GM23338 (cell line): ENCODE results near the gene COL9A3.

Source experiments
- CREB1 ChIP-seq: fragments of 250-450 bp; sonication (Bioruptor Pico); IDR thresholded peaks from 2 replicates; pipeline ENCODE4 v1.5.0; 2020; ENCODE audit warnings: low read depth, mild to moderate bottlenecking, moderate library complexity
- EZH2 ChIP-seq: fragments of 200-600 bp; sonication (generic); IDR thresholded peaks from one replicate; pipeline ENCODE4 v1.8.0; 2017; ENCODE audit warnings: antibody characterized with exemption, mild to moderate bottlenecking, low read depth; ENCODE audit not compliant: unreplicated experiment
- EZH2phosphoT487 ChIP-seq: fragments of 200-600 bp; sonication (generic); IDR thresholded peaks from one replicate; pipeline ENCODE4 v1.8.1; 2018; ENCODE audit warnings: antibody characterized with exemption; ENCODE audit not compliant: unreplicated experiment
- JUNB ChIP-seq: IDR thresholded peaks from one replicate; pipeline ENCODE4 v1.6.1; 2016; ENCODE audit warnings: antibody characterized with exemption; ENCODE audit not compliant: unreplicated experiment
- POLR2AphosphoS5 ChIP-seq: IDR thresholded peaks from 2 replicates; pipeline ENCODE4 v1.6.1; 2016; ENCODE audit warnings: antibody characterized with exemption, low read depth
- STAT1 ChIP-seq: IDR thresholded peaks from one replicate; pipeline ENCODE4 v1.6.1; 2016; ENCODE audit warnings: antibody characterized with exemption; ENCODE audit not compliant: unreplicated experiment
- ZNF114 ChIP-seq: fragments of 250-450 bp; sonication (Bioruptor Pico); IDR thresholded peaks from 2 replicates; pipeline ENCODE4 v1.5.0; 2020; ENCODE audit warnings: mild to moderate bottlenecking, moderate library complexity
- ZNF331 ChIP-seq: fragments of 250-450 bp; sonication (Bioruptor Pico); IDR thresholded peaks from 2 replicates; pipeline ENCODE4 v1.5.0; 2020; ENCODE audit warnings: low read depth, mild to moderate bottlenecking, moderate library complexity
- TF ChIP-seq, protein P1 (sequence below), 2 experiments: fragments of 200-600 bp in 1 of 2; sonication (generic) in 1 of 2; conservative IDR thresholded peaks; 2 replicates each; pipeline versions ENCODE4 v1.5.1 to v1.6.1; 2016 to 2017; ENCODE audit warnings: antibody characterized with exemption in 2 of 2, low read depth in 2 of 2, mild to moderate bottlenecking in 2 of 2, moderate library complexity in 1 of 2
- TF ChIP-seq, protein P2 (sequence below): IDR thresholded peaks from one replicate; pipeline ENCODE4 v1.6.1; 2018; ENCODE audit warnings: antibody characterized with exemption; ENCODE audit not compliant: unreplicated experiment
- TF ChIP-seq, protein P3 (sequence below): IDR thresholded peaks from 2 replicates; pipeline ENCODE4 v1.6.1; 2016; ENCODE audit warnings: antibody characterized with exemption
- TF ChIP-seq, protein P4 (sequence below): fragments of 250-450 bp; sonication (Bioruptor Pico); IDR thresholded peaks from 2 replicates; pipeline ENCODE4 v1.5.0; 2020; ENCODE audit warnings: mild to moderate bottlenecking, moderate library complexity

DNA sequence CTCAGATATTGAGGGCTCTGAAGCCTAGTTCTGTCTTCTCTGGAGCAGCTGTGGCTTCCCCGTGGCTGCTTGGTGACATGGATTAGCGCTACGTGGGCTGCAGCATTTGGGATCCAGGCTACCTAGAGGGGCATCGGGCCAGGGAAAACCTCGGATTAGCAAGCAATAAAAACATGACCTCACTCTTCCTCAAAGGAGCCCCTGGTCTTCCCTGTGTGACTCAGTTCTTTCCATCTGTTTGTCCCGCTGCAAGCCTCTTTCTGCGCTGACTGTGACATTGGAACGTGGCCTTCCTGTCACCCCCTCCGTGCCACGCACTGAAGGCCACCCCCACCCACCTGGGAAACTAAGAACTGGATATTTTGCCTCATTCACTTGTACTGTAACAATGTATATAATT, 17.0 kb upstream of the COL9A3 start:
- TF ChIP-seq, protein P1, sequence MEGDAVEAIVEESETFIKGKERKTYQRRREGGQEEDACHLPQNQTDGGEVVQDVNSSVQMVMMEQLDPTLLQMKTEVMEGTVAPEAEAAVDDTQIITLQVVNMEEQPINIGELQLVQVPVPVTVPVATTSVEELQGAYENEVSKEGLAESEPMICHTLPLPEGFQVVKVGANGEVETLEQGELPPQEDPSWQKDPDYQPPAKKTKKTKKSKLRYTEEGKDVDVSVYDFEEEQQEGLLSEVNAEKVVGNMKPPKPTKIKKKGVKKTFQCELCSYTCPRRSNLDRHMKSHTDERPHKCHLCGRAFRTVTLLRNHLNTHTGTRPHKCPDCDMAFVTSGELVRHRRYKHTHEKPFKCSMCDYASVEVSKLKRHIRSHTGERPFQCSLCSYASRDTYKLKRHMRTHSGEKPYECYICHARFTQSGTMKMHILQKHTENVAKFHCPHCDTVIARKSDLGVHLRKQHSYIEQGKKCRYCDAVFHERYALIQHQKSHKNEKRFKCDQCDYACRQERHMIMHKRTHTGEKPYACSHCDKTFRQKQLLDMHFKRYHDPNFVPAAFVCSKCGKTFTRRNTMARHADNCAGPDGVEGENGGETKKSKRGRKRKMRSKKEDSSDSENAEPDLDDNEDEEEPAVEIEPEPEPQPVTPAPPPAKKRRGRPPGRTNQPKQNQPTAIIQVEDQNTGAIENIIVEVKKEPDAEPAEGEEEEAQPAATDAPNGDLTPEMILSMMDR (conservative IDR thresholded peaks at IDR 0.05; ENCODE audit: low read depth in 2 of 2), result no peak
- TF ChIP-seq, protein P2, sequence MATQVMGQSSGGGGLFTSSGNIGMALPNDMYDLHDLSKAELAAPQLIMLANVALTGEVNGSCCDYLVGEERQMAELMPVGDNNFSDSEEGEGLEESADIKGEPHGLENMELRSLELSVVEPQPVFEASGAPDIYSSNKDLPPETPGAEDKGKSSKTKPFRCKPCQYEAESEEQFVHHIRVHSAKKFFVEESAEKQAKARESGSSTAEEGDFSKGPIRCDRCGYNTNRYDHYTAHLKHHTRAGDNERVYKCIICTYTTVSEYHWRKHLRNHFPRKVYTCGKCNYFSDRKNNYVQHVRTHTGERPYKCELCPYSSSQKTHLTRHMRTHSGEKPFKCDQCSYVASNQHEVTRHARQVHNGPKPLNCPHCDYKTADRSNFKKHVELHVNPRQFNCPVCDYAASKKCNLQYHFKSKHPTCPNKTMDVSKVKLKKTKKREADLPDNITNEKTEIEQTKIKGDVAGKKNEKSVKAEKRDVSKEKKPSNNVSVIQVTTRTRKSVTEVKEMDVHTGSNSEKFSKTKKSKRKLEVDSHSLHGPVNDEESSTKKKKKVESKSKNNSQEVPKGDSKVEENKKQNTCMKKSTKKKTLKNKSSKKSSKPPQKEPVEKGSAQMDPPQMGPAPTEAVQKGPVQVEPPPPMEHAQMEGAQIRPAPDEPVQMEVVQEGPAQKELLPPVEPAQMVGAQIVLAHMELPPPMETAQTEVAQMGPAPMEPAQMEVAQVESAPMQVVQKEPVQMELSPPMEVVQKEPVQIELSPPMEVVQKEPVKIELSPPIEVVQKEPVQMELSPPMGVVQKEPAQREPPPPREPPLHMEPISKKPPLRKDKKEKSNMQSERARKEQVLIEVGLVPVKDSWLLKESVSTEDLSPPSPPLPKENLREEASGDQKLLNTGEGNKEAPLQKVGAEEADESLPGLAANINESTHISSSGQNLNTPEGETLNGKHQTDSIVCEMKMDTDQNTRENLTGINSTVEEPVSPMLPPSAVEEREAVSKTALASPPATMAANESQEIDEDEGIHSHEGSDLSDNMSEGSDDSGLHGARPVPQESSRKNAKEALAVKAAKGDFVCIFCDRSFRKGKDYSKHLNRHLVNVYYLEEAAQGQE, result no peak
- no peak for TF ChIP-seq POLR2AphosphoS5
- TF ChIP-seq JUNB, result no peak
- no peak for TF ChIP-seq CREB1
- TF ChIP-seq EZH2, result no peak
- TF ChIP-seq ZNF331 (CRISPR knock-in tag), result no peak
- TF ChIP-seq EZH2phosphoT487, result no peak
- no peak for TF ChIP-seq ZNF114
- TF ChIP-seq, protein P3, sequence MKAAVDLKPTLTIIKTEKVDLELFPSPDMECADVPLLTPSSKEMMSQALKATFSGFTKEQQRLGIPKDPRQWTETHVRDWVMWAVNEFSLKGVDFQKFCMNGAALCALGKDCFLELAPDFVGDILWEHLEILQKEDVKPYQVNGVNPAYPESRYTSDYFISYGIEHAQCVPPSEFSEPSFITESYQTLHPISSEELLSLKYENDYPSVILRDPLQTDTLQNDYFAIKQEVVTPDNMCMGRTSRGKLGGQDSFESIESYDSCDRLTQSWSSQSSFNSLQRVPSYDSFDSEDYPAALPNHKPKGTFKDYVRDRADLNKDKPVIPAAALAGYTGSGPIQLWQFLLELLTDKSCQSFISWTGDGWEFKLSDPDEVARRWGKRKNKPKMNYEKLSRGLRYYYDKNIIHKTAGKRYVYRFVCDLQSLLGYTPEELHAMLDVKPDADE, result no peak
- TF ChIP-seq, protein P4, sequence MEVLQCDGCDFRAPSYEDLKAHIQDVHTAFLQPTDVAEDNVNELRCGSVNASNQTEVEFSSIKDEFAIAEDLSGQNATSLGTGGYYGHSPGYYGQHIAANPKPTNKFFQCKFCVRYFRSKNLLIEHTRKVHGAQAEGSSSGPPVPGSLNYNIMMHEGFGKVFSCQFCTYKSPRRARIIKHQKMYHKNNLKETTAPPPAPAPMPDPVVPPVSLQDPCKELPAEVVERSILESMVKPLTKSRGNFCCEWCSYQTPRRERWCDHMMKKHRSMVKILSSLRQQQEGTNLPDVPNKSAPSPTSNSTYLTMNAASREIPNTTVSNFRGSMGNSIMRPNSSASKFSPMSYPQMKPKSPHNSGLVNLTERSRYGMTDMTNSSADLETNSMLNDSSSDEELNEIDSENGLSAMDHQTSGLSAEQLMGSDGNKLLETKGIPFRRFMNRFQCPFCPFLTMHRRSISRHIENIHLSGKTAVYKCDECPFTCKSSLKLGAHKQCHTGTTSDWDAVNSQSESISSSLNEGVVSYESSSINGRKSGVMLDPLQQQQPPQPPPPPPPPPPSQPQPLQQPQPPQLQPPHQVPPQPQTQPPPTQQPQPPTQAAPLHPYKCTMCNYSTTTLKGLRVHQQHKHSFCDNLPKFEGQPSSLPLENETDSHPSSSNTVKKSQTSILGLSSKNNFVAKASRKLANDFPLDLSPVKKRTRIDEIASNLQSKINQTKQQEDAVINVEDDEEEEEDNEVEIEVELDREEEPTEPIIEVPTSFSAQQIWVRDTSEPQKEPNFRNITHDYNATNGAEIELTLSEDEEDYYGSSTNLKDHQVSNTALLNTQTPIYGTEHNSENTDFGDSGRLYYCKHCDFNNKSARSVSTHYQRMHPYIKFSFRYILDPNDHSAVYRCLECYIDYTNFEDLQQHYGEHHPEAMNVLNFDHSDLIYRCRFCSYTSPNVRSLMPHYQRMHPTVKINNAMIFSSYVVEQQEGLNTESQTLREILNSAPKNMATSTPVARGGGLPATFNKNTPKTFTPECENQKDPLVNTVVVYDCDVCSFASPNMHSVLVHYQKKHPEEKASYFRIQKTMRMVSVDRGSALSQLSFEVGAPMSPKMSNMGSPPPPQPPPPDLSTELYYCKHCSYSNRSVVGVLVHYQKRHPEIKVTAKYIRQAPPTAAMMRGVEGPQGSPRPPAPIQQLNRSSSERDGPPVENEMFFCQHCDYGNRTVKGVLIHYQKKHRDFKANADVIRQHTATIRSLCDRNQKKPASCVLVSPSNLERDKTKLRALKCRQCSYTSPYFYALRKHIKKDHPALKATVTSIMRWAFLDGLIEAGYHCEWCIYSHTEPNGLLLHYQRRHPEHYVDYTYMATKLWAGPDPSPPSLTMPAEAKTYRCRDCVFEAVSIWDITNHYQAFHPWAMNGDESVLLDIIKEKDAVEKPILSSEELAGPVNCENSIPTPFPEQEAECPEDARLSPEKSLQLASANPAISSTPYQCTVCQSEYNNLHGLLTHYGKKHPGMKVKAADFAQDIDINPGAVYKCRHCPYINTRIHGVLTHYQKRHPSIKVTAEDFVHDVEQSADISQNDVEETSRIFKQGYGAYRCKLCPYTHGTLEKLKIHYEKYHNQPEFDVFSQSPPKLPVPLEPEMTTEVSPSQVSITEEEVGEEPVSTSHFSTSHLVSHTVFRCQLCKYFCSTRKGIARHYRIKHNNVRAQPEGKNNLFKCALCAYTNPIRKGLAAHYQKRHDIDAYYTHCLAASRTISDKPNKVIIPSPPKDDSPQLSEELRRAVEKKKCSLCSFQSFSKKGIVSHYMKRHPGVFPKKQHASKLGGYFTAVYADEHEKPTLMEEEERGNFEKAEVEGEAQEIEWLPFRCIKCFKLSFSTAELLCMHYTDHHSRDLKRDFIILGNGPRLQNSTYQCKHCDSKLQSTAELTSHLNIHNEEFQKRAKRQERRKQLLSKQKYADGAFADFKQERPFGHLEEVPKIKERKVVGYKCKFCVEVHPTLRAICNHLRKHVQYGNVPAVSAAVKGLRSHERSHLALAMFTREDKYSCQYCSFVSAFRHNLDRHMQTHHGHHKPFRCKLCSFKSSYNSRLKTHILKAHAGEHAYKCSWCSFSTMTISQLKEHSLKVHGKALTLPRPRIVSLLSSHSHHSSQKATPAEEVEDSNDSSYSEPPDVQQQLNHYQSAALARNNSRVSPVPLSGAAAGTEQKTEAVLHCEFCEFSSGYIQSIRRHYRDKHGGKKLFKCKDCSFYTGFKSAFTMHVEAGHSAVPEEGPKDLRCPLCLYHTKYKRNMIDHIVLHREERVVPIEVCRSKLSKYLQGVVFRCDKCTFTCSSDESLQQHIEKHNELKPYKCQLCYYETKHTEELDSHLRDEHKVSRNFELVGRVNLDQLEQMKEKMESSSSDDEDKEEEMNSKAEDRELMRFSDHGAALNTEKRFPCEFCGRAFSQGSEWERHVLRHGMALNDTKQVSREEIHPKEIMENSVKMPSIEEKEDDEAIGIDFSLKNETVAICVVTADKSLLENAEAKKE (CRISPR knock-in tag), result no peak
- TF ChIP-seq STAT1, result no peak
